Stomach (tissue), 9 donors: ENCODE data around the gene LIMD2. TPM values are rescaled to one million over a fixed set of nuclear protein-coding genes. Genes with fewer than 3 reads are reported as not detected.

Experiments used
- DNase-seq, 2 donors: peaks; one replicate each; pipeline versions ENCODE4 v3.0.0 to v3.0.0-alpha.2; 2013 to 2019
- H3K27ac ChIP-seq, 5 donors: fragments of 200-600 bp in 4 of 5; sonication (generic) in 4 of 5; one replicate each; pipeline ENCODE4 v1.5.1; 2013 to 2019; ENCODE audit warnings: mild to moderate bottlenecking in 1 of 5, moderate library complexity in 1 of 5
- H3K27me3 ChIP-seq, 3 donors: fragments of 200-600 bp; sonication (generic); one replicate each; pipeline ENCODE4 v1.5.1; 2017 to 2019; ENCODE audit warnings: mixed run types in 1 of 3
- H3K36me3 ChIP-seq, 4 donors: fragments of 200-600 bp; sonication (generic); 1 replicate in 3 of 4; 2 replicates in 1 of 4; pipeline ENCODE4 v1.5.1; 2016 to 2019
- H3K4me1 ChIP-seq, 4 donors: fragments of 200-600 bp; sonication (generic); one replicate each; pipeline ENCODE4 v1.5.1; 2016 to 2019
- H3K4me3 ChIP-seq, 4 donors: fragments of 200-600 bp; sonication (generic) in 3 of 4; one replicate each; pipeline ENCODE4 v1.5.1; 2016 to 2019; ENCODE audit warnings: mild to moderate bottlenecking in 1 of 4
- H3K9me3 ChIP-seq, 4 donors: fragments of 200-600 bp; sonication (generic); one replicate each; pipeline ENCODE4 v1.5.1; 2016 to 2019
- CTCF ChIP-seq, 7 experiments: fragments of 450-650 bp in 4 of 7; fragments of 200-600 bp in 3 of 7; sonication (generic) in 3 of 7; IDR thresholded peaks; one replicate each; pipeline ENCODE4 v1.5.1; 2016 to 2019; ENCODE audit warnings: antibody characterized with exemption in 7 of 7, control low read depth in 2 of 7, mild to moderate bottlenecking in 1 of 7
- EP300 ChIP-seq: sonication (generic); formaldehyde crosslinking; IDR thresholded peaks from one replicate; pipeline ENCODE4 v1.6.1; 2017; ENCODE audit warnings: antibody characterized with exemption
- POLR2A ChIP-seq, 4 donors: fragments of 450-650 bp; IDR thresholded peaks; one replicate each; pipeline ENCODE4 v1.6.1; 2016; ENCODE audit warnings: antibody characterized with exemption in 4 of 4, control low read depth in 2 of 4, mild to moderate bottlenecking in 1 of 4, moderate library complexity in 1 of 4
- POLR2AphosphoS5 ChIP-seq, 3 donors: sonication (generic); formaldehyde crosslinking; IDR thresholded peaks; one replicate each; pipeline ENCODE4 v1.6.1; 2016; ENCODE audit warnings: antibody characterized with exemption in 3 of 3
- WGBS, 5 donors: extraction: QIAGEN DNeasy Blood & Tissue Kit in 3 of 5; methylation state at CpG; one replicate each; pipeline versions ENCODE4 v1.1.5 to v1.1.7; 2013 to 2018; 5-methylcytosine and 5-hydroxymethylcytosine counted together
- intact Hi-C: fragments of 100-400 bp; cut with DNase I; formaldehyde crosslinking; loops from one replicate; pipeline ENCODE4 v1.15.1; 2023; ENCODE audit warnings: low total_unique reads
- polyA plus RNA-seq, 3 donors: library from polyadenylated mRNA; stranded (reverse); fragments of 200-250 nt; gene quantifications; one replicate each; pipeline ENCODE4 v1.2.3, GENCODE V29; 2013
- total RNA-seq, 5 donors: library from RNA; depleted of rRNA; stranded (reverse); fragments of >200 nt; gene quantifications; one replicate each; pipeline versions ENCODE4 v1.1.0 to v1.2.3, GENCODE V29; 2014 to 2016
- donor health status: healthy with polysubstance abuse.
- donor health status: Bipolar disorder and iron deficiency.
- donor health status: healthy.

LIMD2 gene
- total and polyA plus RNA-seq, 8 donors = 4.9 to 27.2 (median 15.0) TPM

DNA sequence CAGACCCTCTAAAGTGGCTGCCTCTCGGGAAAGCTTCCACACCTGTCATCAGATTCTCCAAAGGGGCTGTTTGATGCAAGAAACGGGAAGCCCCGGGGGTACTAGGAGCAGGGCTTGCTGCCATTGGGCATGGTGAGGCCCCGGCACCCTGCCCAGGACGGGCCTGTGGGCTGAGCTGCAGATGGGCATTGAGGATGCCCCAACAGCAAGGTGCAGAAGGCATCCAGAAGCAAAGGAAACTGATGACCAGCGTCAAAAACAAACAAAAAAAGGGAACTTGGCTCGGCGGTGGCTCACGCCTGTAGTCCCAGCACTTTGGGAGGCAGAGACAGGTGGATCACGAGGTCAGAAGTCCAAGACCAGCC is 1.5 kb upstream of the LIMD2 start:
- H3K27ac ChIP-seq = peak overlapping the region; percentile 72 to 87 (median 84)
- peaks cover 0 to 39% (median 38%) of the 10 kb centered on the region in 4 donors for H3K36me3 ChIP-seq
- no peak for DNase-seq
- 62 to 79% (median 69%) methylated on average over 9 to 10 of the region's 10 CpGs for WGBS, 5 donors
- H3K9me3 ChIP-seq = no peaks in the 10 kb centered on the region
- TF ChIP-seq EP300 (no peak), CTCF (IDR thresholded peaks at IDR 0.05) (no peak), POLR2AphosphoS5 (IDR thresholded peaks at IDR 0.05) (no peak), POLR2A (IDR thresholded peaks at IDR 0.05) (no peak)
- H3K27me3 ChIP-seq = no peaks in the 10 kb centered on the region
- peaks cover 35 to 59% (median 52%) of the 10 kb centered on the region in 4 donors for H3K4me1 ChIP-seq
- intact Hi-C loops = no loop called here
- peak overlapping the region; percentile 67 to 71 (median 69) for H3K4me3 ChIP-seq

DNA sequence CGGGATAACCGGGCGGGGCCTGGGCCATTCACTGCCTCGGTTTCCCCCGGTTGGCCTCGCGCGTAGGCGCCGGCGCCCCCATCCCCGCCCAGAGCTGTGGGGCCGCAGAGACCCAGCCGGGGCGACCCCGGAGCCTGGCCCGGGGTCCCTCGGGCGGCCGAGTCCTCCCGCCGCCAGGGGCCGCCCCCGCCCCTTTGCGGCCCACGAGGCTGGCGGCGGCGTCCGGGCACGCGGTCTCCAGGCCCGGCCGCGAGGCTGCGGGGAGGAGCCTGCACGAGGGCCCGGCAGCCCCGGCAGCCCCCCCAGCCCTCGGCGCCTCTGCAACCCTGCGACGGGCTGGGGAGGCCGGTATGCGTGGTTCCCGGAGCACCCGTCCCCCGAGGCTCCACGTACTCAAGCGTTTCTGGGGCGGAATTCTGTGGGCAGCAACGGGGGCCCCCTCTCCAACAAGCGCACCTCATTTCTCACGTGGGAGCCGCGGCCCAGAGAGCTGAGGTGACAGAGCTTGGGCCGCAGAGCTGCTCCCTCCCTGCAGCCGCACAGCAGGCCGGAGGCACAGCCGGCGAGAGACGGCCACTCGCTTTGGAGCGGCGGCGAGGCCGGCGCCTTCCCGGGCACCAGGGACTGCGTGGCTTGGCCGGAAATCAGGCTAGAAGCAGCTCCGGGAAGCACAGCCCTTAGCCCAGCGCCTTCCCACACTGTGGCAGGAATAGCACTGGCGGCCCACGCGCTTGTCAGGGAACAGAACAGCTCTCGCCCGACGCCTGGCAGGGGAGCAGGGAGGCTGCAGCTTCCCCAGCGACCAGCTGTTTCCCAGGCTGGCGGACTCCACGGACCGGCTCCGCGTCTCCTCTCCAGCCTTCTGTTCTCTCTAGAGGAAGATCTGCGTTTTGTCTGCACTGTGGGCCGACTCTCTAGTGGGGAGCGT is 867 bp upstream of the LIMD2 start:
- Histone ChIP-seq H3K36me3 (peaks cover 0 to 35% (median 33%) of the 10 kb centered on the region in 4 donors), H3K27me3 (no peaks in the 10 kb centered on the region), H3K4me3 (peak overlapping the region; percentile 67 to 71 (median 69)), H3K4me1 (peaks cover 35 to 65% (median 52%) of the 10 kb centered on the region in 4 donors), H3K27ac (peak overlapping the region; percentile 72 to 87 (median 84)), H3K9me3 (no peaks in the 10 kb centered on the region)
- TF ChIP-seq POLR2A (IDR thresholded peaks at IDR 0.05) (no peak), POLR2AphosphoS5 (IDR thresholded peaks at IDR 0.05) (peak in 1 of 3 donors; percentile 47)
- WGBS, 5 donors = 11 to 40% (median 20%) methylated on average over 4 to 88 of the region's 88 CpGs
- DNase-seq = peak; percentile 27 to 77
- intact Hi-C loops = no loop called here

GRCh38 chr17:63698886-63699637 is 863 bp downstream of the LIMD2 start:
- intact Hi-C loops = no loop called here
- peak; percentile 64 to 89 for DNase-seq
- 3 to 15% (median 7%) methylated on average over 8 to 45 of the region's 45 CpGs for WGBS, 5 donors

GRCh38 chr17:63698381-63698885 is 1.5 kb downstream of the LIMD2 start:
- DNase-seq = peak; percentile 30 to 36

More at GRCh38 chr17:63698886-63699637, 863 bp downstream of the LIMD2 start:
- H3K36me3 ChIP-seq = peaks cover 2 to 35% (median 33%) of the 10 kb centered on the region in 4 donors
- peak overlapping the region; percentile 67 to 71 (median 69) for H3K4me3 ChIP-seq
- no peak for TF ChIP-seq POLR2A (IDR thresholded peaks at IDR 0.05)
- TF ChIP-seq POLR2AphosphoS5 (IDR thresholded peaks at IDR 0.05) = peak in 1 of 3 donors; percentile 7
- no peak for TF ChIP-seq CTCF (IDR thresholded peaks at IDR 0.05)
- no peak for TF ChIP-seq EP300
- no peaks in the 10 kb centered on the region for H3K27me3 ChIP-seq
- H3K4me1 ChIP-seq = peaks cover 35 to 80% (median 57%) of the 10 kb centered on the region in 4 donors
- H3K27ac ChIP-seq = peak overlapping the region; percentile 61 to 87 (median 82)
- no peaks in the 10 kb centered on the region for H3K9me3 ChIP-seq

More at GRCh38 chr17:63698381-63698885, 1.5 kb downstream of the LIMD2 start:
- 15 to 34% (median 30%) methylated on average over 10 to 24 of the region's 24 CpGs for WGBS, 5 donors
- Histone ChIP-seq H3K27me3 (no peaks in the 10 kb centered on the region), H3K36me3 (peaks cover 8 to 35% (median 33%) of the 10 kb centered on the region in 4 donors), H3K4me1 (peaks cover 35 to 80% (median 59%) of the 10 kb centered on the region in 4 donors), H3K27ac (peak overlapping the region; percentile 61 to 87 (median 82)), H3K9me3 (no peaks in the 10 kb centered on the region), H3K4me3 (peak overlapping the region; percentile 67 to 71 (median 69))
- TF ChIP-seq POLR2A (IDR thresholded peaks at IDR 0.05) (no peak), EP300 (no peak), POLR2AphosphoS5 (IDR thresholded peaks at IDR 0.05) (no peak), CTCF (IDR thresholded peaks at IDR 0.05) (no peak)
- intact Hi-C loops = no loop called here
